ENCODE data around the gene CHMP6. TPM values are rescaled to one million over a fixed set of nuclear protein-coding genes. Genes with fewer than 3 reads are reported as not detected.

Gene CHMP6
- total RNA-seq, 1 donor from 2014 or later = 46.8 TPM

- DNase-seq (ENCODE audit: extremely low read depth, low read depth, low spot score) = no peak
Observed at GRCh38 chr17:80955671-80956280, 35.9 kb upstream of the CHMP6 start.

DNA sequence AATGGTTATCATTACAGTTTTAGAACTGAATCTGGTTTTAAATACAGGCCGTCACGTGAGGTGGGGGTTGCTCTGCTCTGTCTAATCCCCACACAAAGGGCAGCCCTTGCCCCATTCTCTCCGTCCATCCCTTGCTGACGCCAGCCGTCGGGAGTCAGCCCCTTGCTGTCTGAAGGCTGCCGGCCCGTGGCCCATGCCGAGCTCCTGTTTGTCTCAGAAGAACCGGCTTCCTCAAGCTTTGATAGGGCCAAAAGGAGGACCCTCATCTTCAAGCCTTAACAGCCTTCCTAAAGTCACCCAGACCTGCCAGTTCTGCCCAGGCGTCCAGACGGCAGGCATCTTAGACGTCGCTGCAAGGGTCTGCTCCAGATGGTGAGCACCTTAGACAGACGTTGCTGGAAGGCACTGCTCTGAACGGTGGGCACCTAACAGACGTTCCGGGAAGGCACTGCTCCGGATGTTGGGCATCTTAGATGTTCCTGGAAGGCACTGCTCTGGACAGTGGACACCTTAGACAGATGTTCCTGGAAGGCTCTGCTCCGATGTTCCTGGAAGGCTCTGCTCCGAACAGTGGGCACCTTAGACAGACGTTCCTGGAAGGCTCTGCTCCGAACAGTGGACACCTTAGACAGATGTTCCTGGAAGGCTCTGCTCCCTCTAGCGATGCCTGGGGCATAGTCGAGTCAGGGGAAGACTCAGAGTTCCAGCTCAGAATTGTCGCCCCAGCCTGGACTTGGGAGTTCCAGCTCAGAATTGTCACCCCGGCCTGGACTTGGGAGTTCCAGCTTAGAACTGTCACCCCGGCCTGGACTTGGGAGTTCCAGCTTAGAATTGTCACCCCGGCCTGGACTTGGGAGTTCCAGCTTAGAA lies 35.1 kb upstream of the CHMP6 start:
- no peak for DNase-seq (ENCODE audit: extremely low read depth, low read depth, low spot score)

DNA sequence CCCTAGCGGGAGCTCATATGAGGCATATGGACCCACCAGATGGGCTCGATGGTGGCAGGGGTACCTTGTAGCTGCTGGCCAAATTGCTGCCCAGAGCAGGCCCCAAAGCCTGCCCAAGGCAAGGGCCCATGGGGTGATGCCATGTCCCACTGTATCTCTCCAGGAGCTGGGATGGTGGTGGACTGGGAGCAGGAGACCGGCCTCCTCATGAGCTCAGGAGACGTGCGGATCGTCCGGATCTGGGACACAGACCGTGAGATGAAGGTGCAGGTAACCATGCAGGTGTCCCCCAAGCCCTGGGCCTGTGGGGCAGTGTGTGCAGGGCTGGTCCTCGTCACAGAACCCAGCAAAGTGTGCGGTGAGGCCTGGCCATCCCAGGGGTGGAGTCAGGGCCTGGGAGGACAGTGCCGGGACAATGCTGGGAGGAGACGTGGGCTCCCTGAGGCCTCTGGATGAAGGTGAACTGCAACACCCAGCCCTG lies 34.1 kb upstream of the CHMP6 start:
- no peak for DNase-seq (ENCODE audit: extremely low read depth, low read depth, low spot score)

GRCh38 chr17:80959330-80960036 lies 32.2 kb upstream of the CHMP6 start:
- no peak for DNase-seq (ENCODE audit: extremely low read depth, low read depth, low spot score)

GRCh38 chr17:80960037-80960796 lies 31.4 kb upstream of the CHMP6 start:
- DNase-seq (ENCODE audit: extremely low read depth, low read depth, low spot score) = no peak

- DNase-seq (ENCODE audit: extremely low read depth, low read depth, low spot score) = no peak
Observed at GRCh38 chr17:80960797-80961452, 30.7 kb upstream of the CHMP6 start.

- DNase-seq (ENCODE audit: extremely low read depth, low read depth, low spot score) = no peak
Observed at GRCh38 chr17:80961541-80962330, 29.9 kb upstream of the CHMP6 start.

GRCh38 chr17:80962356-80963329 lies 29.0 kb upstream of the CHMP6 start:
- DNase-seq (ENCODE audit: extremely low read depth, low read depth, low spot score) = no peak

DNA sequence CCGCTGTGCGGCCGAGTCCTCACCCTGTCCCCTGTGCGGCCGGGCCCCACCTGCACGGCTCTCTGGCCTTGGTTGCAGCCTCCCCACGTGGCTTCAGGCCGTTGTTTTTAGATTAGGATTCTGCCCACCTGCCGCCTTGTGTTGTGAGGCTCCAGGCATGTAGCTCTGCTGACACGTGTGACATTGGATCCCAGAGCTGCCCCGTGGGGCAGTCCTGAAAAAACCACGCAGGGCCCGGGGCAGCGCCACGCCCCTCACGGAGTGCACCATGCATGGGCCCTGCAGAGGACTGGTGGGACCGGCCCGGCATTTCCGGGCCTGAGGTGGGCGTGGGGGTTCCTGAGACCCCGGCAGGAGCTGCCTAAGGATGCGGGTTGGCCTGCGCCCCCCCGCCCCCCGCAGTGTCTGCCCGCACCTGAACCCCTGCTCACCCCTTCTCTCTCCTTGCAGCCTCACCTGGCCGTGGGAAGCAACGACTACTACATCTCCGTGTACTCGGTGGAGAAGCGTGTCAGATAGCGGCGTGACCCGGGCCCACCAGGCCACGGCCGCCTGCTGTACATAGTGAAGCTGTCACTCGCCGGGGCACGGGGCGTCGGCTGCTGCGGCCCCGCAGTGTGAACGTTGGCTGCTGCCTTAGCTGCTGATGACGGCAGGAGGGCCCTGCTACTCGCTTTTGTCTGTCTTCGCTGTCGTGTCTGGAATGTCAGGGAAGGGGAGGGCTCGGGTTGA lies 27.7 kb upstream of the CHMP6 start:
- no peak for DNase-seq (ENCODE audit: extremely low read depth, low read depth, low spot score)

GRCh38 chr17:80964544-80964856 lies 27.1 kb upstream of the CHMP6 start:
- DNase-seq (ENCODE audit: extremely low read depth, low read depth, low spot score) = no peak

- no peak for DNase-seq (ENCODE audit: extremely low read depth, low read depth, low spot score)
Observed at GRCh38 chr17:80964859-80965580, 26.6 kb upstream of the CHMP6 start.

- DNase-seq (ENCODE audit: extremely low read depth, low read depth, low spot score) = no peak
Observed at GRCh38 chr17:80965606-80966005, 26.0 kb upstream of the CHMP6 start.

GRCh38 chr17:80967404-80967872 lies 24.2 kb upstream of the CHMP6 start:
- no peak for DNase-seq (ENCODE audit: extremely low read depth, low read depth, low spot score)

GRCh38 chr17:80968602-80969029 lies 23.0 kb upstream of the CHMP6 start:
- DNase-seq (ENCODE audit: extremely low read depth, low read depth, low spot score) = no peak

- no peak for DNase-seq (ENCODE audit: extremely low read depth, low read depth, low spot score)
Observed at GRCh38 chr17:80969030-80969673, 22.5 kb upstream of the CHMP6 start.

DNA sequence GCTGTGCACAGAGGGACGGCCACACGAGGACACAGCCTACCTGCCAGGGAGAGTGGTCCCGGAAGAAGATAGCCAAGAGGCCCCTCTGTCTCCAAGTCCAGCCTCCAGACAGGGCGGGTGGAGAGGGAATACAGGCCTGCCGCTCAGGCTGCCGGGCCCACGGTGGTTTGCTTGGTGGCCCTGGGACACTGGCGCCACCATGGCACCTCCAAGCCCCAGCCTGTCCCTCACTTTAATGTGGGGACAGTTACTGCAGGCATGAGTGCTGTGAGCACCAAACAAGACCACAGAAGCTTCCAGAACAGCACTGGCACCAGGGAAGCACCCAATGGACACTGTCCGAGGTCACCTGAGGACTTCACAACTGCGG lies 22.0 kb upstream of the CHMP6 start:
- no peak for DNase-seq (ENCODE audit: extremely low read depth, low read depth, low spot score)

Data from glomerular endothelial cell (primary cell).